Adipocyte (in vitro differentiated cells): Measurements from ENCODE around the gene ADAMTSL4.

Experiments
- DNase-seq: peaks from one replicate; pipeline ENCODE4 v3.0.0-alpha.2; 2015; ENCODE audit warnings: low read depth
- H3K27me3 ChIP-seq: replicated peaks from 2 replicates; pipeline ENCODE4 v1.7.0; 2013; ENCODE audit warnings: mild to moderate bottlenecking, low read length, moderate library complexity; ENCODE audit not compliant: control insufficient read depth, insufficient read depth
- H3K36me3 ChIP-seq: 2 replicates; pipeline ENCODE4 v1.7.0; 2013; ENCODE audit warnings: low read length, mild to moderate bottlenecking, moderate library complexity; ENCODE audit not compliant: control insufficient read depth, insufficient read depth, severe bottlenecking
- H3K4me1 ChIP-seq: 2 replicates; pipeline ENCODE4 v1.7.0; 2013; ENCODE audit warnings: mild to moderate bottlenecking, low read length, moderate library complexity; ENCODE audit not compliant: control insufficient read depth, insufficient read depth
- H3K4me3 ChIP-seq: 2 replicates; pipeline ENCODE4 v1.7.0; 2013; ENCODE audit warnings: mild to moderate bottlenecking, low read length, moderate library complexity
- H3K9ac ChIP-seq: 2 replicates; pipeline ENCODE4 v1.7.0; 2013; ENCODE audit warnings: mild to moderate bottlenecking, low read length, moderate library complexity
- H3K9me3 ChIP-seq: 2 replicates; pipeline ENCODE4 v1.7.0; 2013; ENCODE audit warnings: mild to moderate bottlenecking, low read length, moderate library complexity; ENCODE audit not compliant: control insufficient read depth

Gene ADAMTSL4

GRCh38 chr1:150548632-150549495 lies at the start of gene ADAMTSL4:
Gene ADAMTSL4, plus strand, starts transcription at chr1:150549408. Its CDS starts 2,881 bp downstream, at chr1:150552289.
- no peaks in the 10 kb centered on the region for H3K27me3 ChIP-seq
- peak; percentile 91 for DNase-seq
- peak within 1 kb of the TSS; percentile 88 for H3K4me3 ChIP-seq
- no peaks in the 10 kb centered on the region for H3K36me3 ChIP-seq
- peaks cover 46% of the 10 kb centered on the region for H3K4me1 ChIP-seq
- peak within 1 kb of the TSS; percentile 94 for H3K9ac ChIP-seq
- no peaks in the 10 kb centered on the region for H3K9me3 ChIP-seq

- H3K4me3 ChIP-seq: no peak overlapping the region
- no peak overlapping the region for H3K9ac ChIP-seq
- H3K36me3 ChIP-seq: peaks cover 50% of the 10 kb centered on the region
Observed at GRCh38 chr1:150505431-150505830, 43.8 kb upstream of the ADAMTSL4 start.

GRCh38 chr1:150507912-150508864 lies 41.0 kb upstream of the ADAMTSL4 start, which contains the start of gene ECM1:
Gene ECM1, plus strand, starts transcription at chr1:150508109. Its CDS starts 101 bp downstream, at chr1:150508210.
- H3K36me3 ChIP-seq: peaks cover 59% of the 10 kb centered on the region
- H3K4me1 ChIP-seq: peaks cover 23% of the 10 kb centered on the region
- H3K27me3 ChIP-seq: no peaks in the 10 kb centered on the region
- peak; percentile 86 for DNase-seq
- H3K4me3 ChIP-seq: peak within 1 kb of the TSS; percentile 79
- H3K9me3 ChIP-seq: no peaks in the 10 kb centered on the region
- H3K9ac ChIP-seq: peak within 1 kb of the TSS; percentile 86

More at GRCh38 chr1:150505431-150505830, 43.8 kb upstream of the ADAMTSL4 start:
- DNase-seq: no peak
- H3K9me3 ChIP-seq: no peaks in the 10 kb centered on the region
- no peaks in the 10 kb centered on the region for H3K27me3 ChIP-seq
- H3K4me1 ChIP-seq: peaks cover 20% of the 10 kb centered on the region

- H3K36me3 ChIP-seq: peaks cover 55% of the 10 kb centered on the region
- H3K9ac ChIP-seq: peak overlapping the region; percentile 86
- H3K4me1 ChIP-seq: peaks cover 23% of the 10 kb centered on the region
- H3K4me3 ChIP-seq: peak overlapping the region; percentile 79
- H3K27me3 ChIP-seq: no peaks in the 10 kb centered on the region
- H3K9me3 ChIP-seq: no peaks in the 10 kb centered on the region
- DNase-seq: no peak
Observed at GRCh38 chr1:150508982-150509381, 40.2 kb upstream of the ADAMTSL4 start.

- Histone ChIP-seq H3K4me3 (no peak overlapping the region), H3K4me1 (peaks cover 28% of the 10 kb centered on the region), H3K9me3 (no peaks in the 10 kb centered on the region), H3K9ac (no peak overlapping the region), H3K27me3 (no peaks in the 10 kb centered on the region), H3K36me3 (peaks cover 29% of the 10 kb centered on the region)
- no peak for DNase-seq
Observed at GRCh38 chr1:150511551-150511950, 37.7 kb upstream of the ADAMTSL4 start.

GRCh38 chr1:150511985-150512660 lies 37.1 kb upstream of the ADAMTSL4 start:
- Histone ChIP-seq H3K4me3 (no peak overlapping the region), H3K27me3 (no peaks in the 10 kb centered on the region), H3K9ac (no peak overlapping the region), H3K4me1 (peaks cover 28% of the 10 kb centered on the region), H3K36me3 (peaks cover 24% of the 10 kb centered on the region), H3K9me3 (no peaks in the 10 kb centered on the region)
- DNase-seq: no peak

GRCh38 chr1:150512846-150513245 lies 36.4 kb upstream of the ADAMTSL4 start:
- no peak overlapping the region for H3K4me3 ChIP-seq
- peaks cover 23% of the 10 kb centered on the region for H3K36me3 ChIP-seq
- H3K9ac ChIP-seq: no peak overlapping the region
- H3K9me3 ChIP-seq: no peaks in the 10 kb centered on the region
- H3K4me1 ChIP-seq: peaks cover 24% of the 10 kb centered on the region
- DNase-seq: peak; percentile 61
- no peaks in the 10 kb centered on the region for H3K27me3 ChIP-seq

- peak; percentile 30 for DNase-seq
- peaks cover 19% of the 10 kb centered on the region for H3K4me1 ChIP-seq
- H3K9ac ChIP-seq: no peak overlapping the region
- H3K36me3 ChIP-seq: peaks cover 23% of the 10 kb centered on the region
- no peak overlapping the region for H3K4me3 ChIP-seq
- no peaks in the 10 kb centered on the region for H3K27me3 ChIP-seq
- no peaks in the 10 kb centered on the region for H3K9me3 ChIP-seq
Observed at GRCh38 chr1:150513351-150513791, 35.8 kb upstream of the ADAMTSL4 start.

GRCh38 chr1:150514260-150514659 lies 34.9 kb upstream of the ADAMTSL4 start:
- Histone ChIP-seq H3K9me3 (no peaks in the 10 kb centered on the region), H3K4me1 (peaks cover 10% of the 10 kb centered on the region), H3K27me3 (no peaks in the 10 kb centered on the region)

GRCh38 chr1:150514913-150515327 lies 34.3 kb upstream of the ADAMTSL4 start:
- H3K36me3 ChIP-seq: peaks cover 21% of the 10 kb centered on the region
- H3K4me1 ChIP-seq: peaks cover 9% of the 10 kb centered on the region
- no peak for DNase-seq
- H3K9me3 ChIP-seq: no peaks in the 10 kb centered on the region
- peak overlapping the region; percentile 86 for H3K9ac ChIP-seq
- H3K27me3 ChIP-seq: no peaks in the 10 kb centered on the region
- H3K4me3 ChIP-seq: peak overlapping the region; percentile 94

More at GRCh38 chr1:150514260-150514659, 34.9 kb upstream of the ADAMTSL4 start:
- H3K36me3 ChIP-seq: peaks cover 23% of the 10 kb centered on the region
- H3K9ac ChIP-seq: no peak overlapping the region
- no peak for DNase-seq
- H3K4me3 ChIP-seq: no peak overlapping the region
